Adrenal gland (tissue), 5 donors: ENCODE measurements around the gene TMEM117.

Experiments used
- POLR2A ChIP-seq, 2 donors: fragments of 450-650 bp; IDR thresholded peaks; one replicate each; pipeline ENCODE4 v1.6.1; 2017; ENCODE audit warnings: antibody characterized with exemption in 2 of 2, mild to moderate bottlenecking in 2 of 2, moderate library complexity in 1 of 2
- TF ChIP-seq, protein P1 (sequence below), 6 experiments: fragments of 450-650 bp in 4 of 6; fragments of 200-600 bp in 2 of 6; sonication (generic) in 1 of 6; IDR thresholded peaks; 1 replicate in 5 of 6; 2 replicates in 1 of 6; pipeline versions ENCODE4 v1.5.1 to v1.8.0; 2016 to 2021; ENCODE audit warnings: antibody characterized with exemption in 6 of 6, mild to moderate bottlenecking in 2 of 6, moderate library complexity in 1 of 6
- donor health status: DM: no; HTN: no; CAD: no.

DNA sequence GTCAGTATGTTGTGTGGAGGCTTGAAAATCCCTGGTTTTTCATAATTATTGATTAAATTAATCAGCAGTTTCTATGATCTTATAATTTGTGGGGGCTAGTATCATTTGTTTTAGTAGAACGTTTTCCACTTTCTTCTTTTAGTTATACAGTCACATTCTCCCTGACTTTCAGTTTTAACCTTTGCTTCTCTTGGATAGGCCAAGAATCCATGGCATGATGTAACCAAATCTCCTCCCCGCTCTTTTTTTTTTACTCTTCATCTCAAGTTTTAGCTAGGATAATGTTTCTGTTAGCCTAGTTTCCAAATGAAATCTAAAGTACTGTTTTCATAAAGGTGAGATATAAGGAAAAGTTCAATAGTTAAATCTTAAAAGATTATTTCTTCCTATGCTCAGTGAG is 106.5 kb downstream of the TMEM117 start:
- TF ChIP-seq, protein P1, sequence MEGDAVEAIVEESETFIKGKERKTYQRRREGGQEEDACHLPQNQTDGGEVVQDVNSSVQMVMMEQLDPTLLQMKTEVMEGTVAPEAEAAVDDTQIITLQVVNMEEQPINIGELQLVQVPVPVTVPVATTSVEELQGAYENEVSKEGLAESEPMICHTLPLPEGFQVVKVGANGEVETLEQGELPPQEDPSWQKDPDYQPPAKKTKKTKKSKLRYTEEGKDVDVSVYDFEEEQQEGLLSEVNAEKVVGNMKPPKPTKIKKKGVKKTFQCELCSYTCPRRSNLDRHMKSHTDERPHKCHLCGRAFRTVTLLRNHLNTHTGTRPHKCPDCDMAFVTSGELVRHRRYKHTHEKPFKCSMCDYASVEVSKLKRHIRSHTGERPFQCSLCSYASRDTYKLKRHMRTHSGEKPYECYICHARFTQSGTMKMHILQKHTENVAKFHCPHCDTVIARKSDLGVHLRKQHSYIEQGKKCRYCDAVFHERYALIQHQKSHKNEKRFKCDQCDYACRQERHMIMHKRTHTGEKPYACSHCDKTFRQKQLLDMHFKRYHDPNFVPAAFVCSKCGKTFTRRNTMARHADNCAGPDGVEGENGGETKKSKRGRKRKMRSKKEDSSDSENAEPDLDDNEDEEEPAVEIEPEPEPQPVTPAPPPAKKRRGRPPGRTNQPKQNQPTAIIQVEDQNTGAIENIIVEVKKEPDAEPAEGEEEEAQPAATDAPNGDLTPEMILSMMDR (IDR thresholded peaks at IDR 0.05), result no peak
- no peak for TF ChIP-seq POLR2A (IDR thresholded peaks at IDR 0.05)
